GM19035 (cell line): Measurements from ENCODE around the gene COMMD9.

Experiments used
- ATAC-seq: cut with Tn5 transposase; IDR thresholded peaks from one replicate; pipeline ENCODE4 v1.9.1; 2021; ENCODE audit not compliant: unreplicated experiment

The COMMD9 gene

DNA sequence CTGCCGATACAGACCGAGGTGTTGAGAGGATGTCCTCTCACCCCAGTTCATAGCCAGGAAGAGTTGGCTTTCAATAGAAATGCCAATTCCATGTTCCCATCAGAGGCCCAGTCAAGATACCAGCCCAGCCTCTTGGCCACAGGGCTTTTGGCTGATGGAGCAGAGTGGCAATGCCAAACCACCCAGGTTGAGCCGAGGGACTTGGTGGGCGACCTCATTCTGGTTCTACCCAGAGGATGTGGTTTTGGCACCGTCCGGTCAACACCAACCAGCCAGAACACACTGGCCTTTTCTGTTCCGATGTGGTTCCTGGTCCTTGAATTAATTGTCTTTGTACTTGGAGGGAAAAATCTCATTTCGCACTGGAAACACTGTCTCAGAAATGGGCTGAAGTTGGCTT is 60.5 kb downstream of the COMMD9 start:
- ATAC-seq = no peak

DNA sequence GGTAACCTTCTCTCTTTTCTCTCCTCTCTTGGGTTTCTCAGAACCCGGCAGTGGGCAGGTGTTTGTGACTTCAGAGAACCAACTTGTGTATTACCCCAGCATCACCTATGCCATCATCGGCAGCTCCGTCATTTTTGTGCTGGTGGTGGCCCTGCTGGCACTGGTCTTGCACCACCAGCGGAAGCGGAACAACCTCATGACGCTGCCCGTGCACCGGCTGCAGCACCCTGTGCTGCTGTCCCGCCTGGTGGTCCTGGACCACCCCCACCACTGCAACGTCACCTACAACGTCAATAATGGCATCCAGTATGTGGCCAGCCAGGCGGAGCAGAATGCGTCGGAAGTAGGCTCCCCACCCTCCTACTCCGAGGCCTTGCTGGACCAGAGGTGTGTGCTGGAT is 62.2 kb downstream of the COMMD9 start:
- no peak for ATAC-seq

DNA sequence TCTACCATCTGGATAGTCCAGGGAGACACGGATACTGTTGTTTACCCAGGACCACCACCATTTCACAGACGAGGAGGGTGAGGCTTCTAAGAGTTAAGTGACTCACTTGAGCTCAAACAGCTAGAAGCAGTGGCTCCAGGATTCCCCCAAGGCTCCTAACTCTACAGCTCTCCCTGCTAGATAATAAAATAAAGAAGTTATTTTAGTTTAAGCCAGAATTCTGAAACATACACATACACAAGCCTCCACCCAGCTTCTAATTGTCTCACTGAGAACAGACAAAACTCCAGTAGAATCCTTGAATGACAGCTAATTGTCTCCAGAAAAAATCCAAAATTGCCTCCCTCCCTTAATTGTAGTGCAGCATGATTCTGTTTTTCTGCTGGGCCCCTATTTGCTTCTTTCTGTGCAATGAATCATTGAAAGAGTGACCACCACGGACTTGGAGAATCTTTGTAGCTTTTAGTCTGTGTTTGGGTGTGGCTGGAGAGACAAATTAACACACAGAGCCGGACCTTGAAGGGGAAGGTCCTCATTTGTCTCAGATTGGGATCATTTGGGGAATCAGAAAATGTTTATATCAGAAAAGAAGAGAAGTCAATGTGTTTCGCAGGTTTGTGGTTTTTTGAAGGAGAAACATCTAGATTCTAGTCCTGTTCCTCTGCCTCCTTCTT is 64.9 kb downstream of the COMMD9 start:
- ATAC-seq = no peak

- no peak for ATAC-seq
These were observed 66.2 kb downstream of the COMMD9 start for GRCh38 chr11:36222831-36223635.
